ENCODE data around the gene GRIP1.

GRIP1 gene

DNA sequence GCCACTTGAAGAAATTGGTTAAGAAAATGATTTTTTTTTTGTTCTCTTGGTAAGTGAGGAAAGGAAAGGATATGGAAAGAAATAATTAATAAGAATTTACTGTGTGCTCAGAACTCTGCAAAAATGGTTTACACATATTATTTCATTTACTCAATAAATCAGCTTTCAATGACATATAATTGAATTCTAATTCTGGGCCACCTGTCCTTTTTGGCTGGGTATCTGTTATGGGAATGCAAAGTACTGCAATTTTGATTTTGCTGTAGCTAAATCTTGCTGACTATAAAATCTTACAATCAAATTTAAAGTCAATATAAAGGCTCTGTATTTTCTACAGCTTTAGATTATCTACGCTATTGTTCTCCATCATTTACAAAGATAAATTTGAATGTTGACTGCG lies 147.1 kb downstream of the GRIP1 start:
- no peak for DNase-seq (ENCODE audit: low read depth, low spot score)
- Histone ChIP-seq H3K9ac (ENCODE audit: insufficient read length, low read depth) (no peak overlapping the region), H3K4me1 (ENCODE audit: insufficient read depth, insufficient read length) (no peaks in the 10 kb centered on the region), H3K9me3 (ENCODE audit: insufficient read depth, low read length) (no peaks in the 10 kb centered on the region), H3K27me3 (ENCODE audit: insufficient read depth, insufficient read length) (no peaks in the 10 kb centered on the region), H3K4me3 (ENCODE audit: insufficient read length, low read depth) (no peak overlapping the region), H3K36me3 (ENCODE audit: insufficient read depth, insufficient read length, low read length) (no peaks in the 10 kb centered on the region)
- no peak for TF ChIP-seq YY1 (IDR thresholded peaks at IDR 0.05; ENCODE audit: insufficient read depth, insufficient read length)
- TF ChIP-seq ZNF274 (IDR thresholded peaks at IDR 0.05; ENCODE audit: low read depth, low read length): no peak
- TF ChIP-seq SUZ12 (IDR thresholded peaks at IDR 0.05; ENCODE audit: extremely low read depth, insufficient read depth, insufficient read length): no peak

DNA sequence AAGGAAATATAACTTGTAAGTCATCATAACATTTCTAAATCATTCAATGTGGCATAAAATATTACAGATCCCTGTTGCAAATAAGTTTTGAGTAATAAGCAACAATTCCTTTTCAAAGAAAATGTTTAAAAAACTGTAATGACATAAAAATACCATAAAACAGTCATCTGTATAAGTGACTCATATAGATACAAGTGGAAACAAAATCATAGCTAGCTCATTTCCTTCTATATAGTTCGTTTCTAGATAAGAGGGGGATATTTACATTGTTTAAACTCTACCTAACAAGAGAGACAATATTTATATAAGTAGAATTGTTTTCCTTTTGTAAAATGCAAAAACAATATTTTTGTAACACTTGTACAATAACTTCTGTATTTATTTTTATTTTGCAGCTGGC lies 148.9 kb downstream of the GRIP1 start:
- no peak for DNase-seq (ENCODE audit: low read depth, low spot score)
- H3K9me3 ChIP-seq (ENCODE audit: insufficient read depth, low read length): no peaks in the 10 kb centered on the region
- H3K4me1 ChIP-seq (ENCODE audit: insufficient read depth, insufficient read length): no peaks in the 10 kb centered on the region
- no peaks in the 10 kb centered on the region for H3K27me3 ChIP-seq (ENCODE audit: insufficient read depth, insufficient read length)
- H3K36me3 ChIP-seq (ENCODE audit: insufficient read depth, insufficient read length, low read length): no peaks in the 10 kb centered on the region
- no peak for TF ChIP-seq ZNF274 (IDR thresholded peaks at IDR 0.05; ENCODE audit: low read depth, low read length)
- TF ChIP-seq SUZ12 (IDR thresholded peaks at IDR 0.05; ENCODE audit: extremely low read depth, insufficient read depth, insufficient read length): no peak
- no peak for TF ChIP-seq YY1 (IDR thresholded peaks at IDR 0.05; ENCODE audit: insufficient read depth, insufficient read length)
- no peak overlapping the region for H3K9ac ChIP-seq (ENCODE audit: insufficient read length, low read depth)
- no peak overlapping the region for H3K4me3 ChIP-seq (ENCODE audit: insufficient read length, low read depth)

DNA sequence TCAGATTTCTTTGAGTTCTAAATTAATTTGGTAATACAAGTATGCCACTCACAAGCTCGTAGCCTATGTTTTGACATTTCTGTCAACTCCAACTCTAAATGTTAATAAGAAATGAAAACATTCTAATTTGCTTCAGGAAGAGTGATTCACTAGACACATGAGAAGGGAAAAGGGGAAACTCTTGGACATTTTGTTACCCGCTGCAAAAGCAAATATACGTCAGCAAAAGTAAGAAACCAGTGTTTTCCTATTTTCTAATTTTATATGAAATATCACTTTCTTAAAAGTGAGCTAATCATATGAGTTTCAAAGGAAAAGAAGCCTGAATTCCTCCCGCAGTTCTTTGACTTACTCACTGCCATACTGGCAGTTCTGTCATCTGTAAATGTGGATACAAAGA lies 162.3 kb downstream of the GRIP1 start:
- TF ChIP-seq ZNF274 (IDR thresholded peaks at IDR 0.05; ENCODE audit: low read depth, low read length) (no peak), YY1 (IDR thresholded peaks at IDR 0.05; ENCODE audit: insufficient read depth, insufficient read length) (no peak), SUZ12 (IDR thresholded peaks at IDR 0.05; ENCODE audit: extremely low read depth, insufficient read depth, insufficient read length) (no peak)
- H3K27me3 ChIP-seq (ENCODE audit: insufficient read depth, insufficient read length): no peaks in the 10 kb centered on the region
- no peaks in the 10 kb centered on the region for H3K4me1 ChIP-seq (ENCODE audit: insufficient read depth, insufficient read length)
- peaks cover 12% of the 10 kb centered on the region for H3K9me3 ChIP-seq (ENCODE audit: insufficient read depth, low read length)
- no peak overlapping the region for H3K9ac ChIP-seq (ENCODE audit: insufficient read length, low read depth)
- no peak overlapping the region for H3K4me3 ChIP-seq (ENCODE audit: insufficient read length, low read depth)
- no peaks in the 10 kb centered on the region for H3K36me3 ChIP-seq (ENCODE audit: insufficient read depth, insufficient read length, low read length)
- DNase-seq (ENCODE audit: low read depth, low spot score): no peak

DNA sequence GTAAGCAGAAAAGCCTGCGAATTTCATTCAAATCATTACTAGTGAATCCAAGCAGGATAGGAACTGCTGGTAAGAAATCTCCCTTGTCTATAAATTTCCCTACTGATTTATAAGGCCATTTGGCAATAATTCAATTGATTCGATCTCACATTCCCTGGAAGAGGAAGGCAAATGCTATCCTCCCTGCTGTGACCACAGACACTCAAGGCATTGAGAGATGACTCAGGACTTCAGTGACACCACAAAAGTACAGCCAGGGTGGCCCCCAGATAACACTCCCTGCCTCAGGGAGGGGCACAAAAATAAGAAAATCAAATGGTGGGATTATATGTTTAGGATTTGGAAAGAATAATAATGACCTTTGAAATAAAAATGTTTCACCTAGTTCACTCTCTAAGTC lies 162.7 kb downstream of the GRIP1 start:
- Histone ChIP-seq H3K9me3 (ENCODE audit: insufficient read depth, low read length) (peaks cover 8% of the 10 kb centered on the region), H3K36me3 (ENCODE audit: insufficient read depth, insufficient read length, low read length) (no peaks in the 10 kb centered on the region), H3K4me3 (ENCODE audit: insufficient read length, low read depth) (no peak overlapping the region), H3K9ac (ENCODE audit: insufficient read length, low read depth) (no peak overlapping the region), H3K4me1 (ENCODE audit: insufficient read depth, insufficient read length) (no peaks in the 10 kb centered on the region), H3K27me3 (ENCODE audit: insufficient read depth, insufficient read length) (no peaks in the 10 kb centered on the region)
- no peak for DNase-seq (ENCODE audit: low read depth, low spot score)
- TF ChIP-seq SUZ12 (IDR thresholded peaks at IDR 0.05; ENCODE audit: extremely low read depth, insufficient read depth, insufficient read length) (no peak), YY1 (IDR thresholded peaks at IDR 0.05; ENCODE audit: insufficient read depth, insufficient read length) (no peak), ZNF274 (IDR thresholded peaks at IDR 0.05; ENCODE audit: low read depth, low read length) (no peak)

DNA sequence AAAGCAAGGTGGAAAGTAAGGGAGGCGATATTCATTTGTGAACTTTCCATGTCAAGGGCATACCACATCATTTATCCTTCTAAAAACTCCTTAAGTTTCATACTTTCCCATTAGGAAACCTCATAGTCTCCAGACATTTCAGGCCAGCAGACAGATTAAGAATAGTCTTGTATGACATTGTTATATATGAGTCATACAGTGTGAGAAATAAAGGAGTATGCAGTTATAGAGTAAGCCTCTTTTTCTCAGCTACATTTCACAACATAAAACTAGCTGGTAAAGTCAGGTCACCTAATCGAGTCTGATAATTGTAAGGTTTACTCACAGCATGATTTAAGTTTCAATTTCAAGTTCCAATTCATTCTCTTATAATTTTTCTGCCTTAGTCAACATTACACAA lies 164.3 kb downstream of the GRIP1 start:
- TF ChIP-seq YY1 (IDR thresholded peaks at IDR 0.05; ENCODE audit: insufficient read depth, insufficient read length) (no peak), ZNF274 (IDR thresholded peaks at IDR 0.05; ENCODE audit: low read depth, low read length) (no peak), SUZ12 (IDR thresholded peaks at IDR 0.05; ENCODE audit: extremely low read depth, insufficient read depth, insufficient read length) (no peak)
- DNase-seq (ENCODE audit: low read depth, low spot score): no peak
- H3K27me3 ChIP-seq (ENCODE audit: insufficient read depth, insufficient read length): no peaks in the 10 kb centered on the region
- H3K9ac ChIP-seq (ENCODE audit: insufficient read length, low read depth): no peak overlapping the region
- H3K4me3 ChIP-seq (ENCODE audit: insufficient read length, low read depth): no peak overlapping the region
- H3K4me1 ChIP-seq (ENCODE audit: insufficient read depth, insufficient read length): no peaks in the 10 kb centered on the region
- H3K9me3 ChIP-seq (ENCODE audit: insufficient read depth, low read length): no peaks in the 10 kb centered on the region; the same call in 1 of the 2 replicates
- H3K36me3 ChIP-seq (ENCODE audit: insufficient read depth, insufficient read length, low read length): no peaks in the 10 kb centered on the region

DNA sequence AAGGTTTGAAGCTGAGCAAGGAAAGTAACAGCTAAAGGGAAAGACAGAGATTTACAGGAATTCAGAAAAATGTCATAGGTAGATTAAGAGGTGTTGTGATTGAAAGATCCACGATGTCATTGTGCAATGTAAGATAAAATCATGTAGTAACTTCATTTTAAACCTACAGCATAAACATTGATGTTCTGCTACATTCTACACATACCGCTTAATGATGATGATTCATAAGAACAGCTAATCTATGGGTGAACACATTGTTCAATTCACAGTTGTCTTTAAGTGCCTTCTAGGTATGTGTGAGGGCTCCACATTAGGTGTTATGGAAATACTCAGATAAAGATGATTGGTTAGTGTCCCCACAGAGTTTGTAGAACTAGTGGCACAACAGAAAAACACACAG lies 170.9 kb downstream of the GRIP1 start:
- DNase-seq (ENCODE audit: low read depth, low spot score): no peak
- Histone ChIP-seq H3K27me3 (ENCODE audit: insufficient read depth, insufficient read length) (no peaks in the 10 kb centered on the region), H3K36me3 (ENCODE audit: insufficient read depth, insufficient read length, low read length) (no peaks in the 10 kb centered on the region), H3K9ac (ENCODE audit: insufficient read length, low read depth) (no peak overlapping the region), H3K4me1 (ENCODE audit: insufficient read depth, insufficient read length) (no peaks in the 10 kb centered on the region), H3K9me3 (ENCODE audit: insufficient read depth, low read length) (peaks cover 7% of the 10 kb centered on the region), H3K4me3 (ENCODE audit: insufficient read length, low read depth) (no peak overlapping the region)
- TF ChIP-seq ZNF274 (IDR thresholded peaks at IDR 0.05; ENCODE audit: low read depth, low read length) (no peak), YY1 (IDR thresholded peaks at IDR 0.05; ENCODE audit: insufficient read depth, insufficient read length) (no peak), SUZ12 (IDR thresholded peaks at IDR 0.05; ENCODE audit: extremely low read depth, insufficient read depth, insufficient read length) (no peak)

DNA sequence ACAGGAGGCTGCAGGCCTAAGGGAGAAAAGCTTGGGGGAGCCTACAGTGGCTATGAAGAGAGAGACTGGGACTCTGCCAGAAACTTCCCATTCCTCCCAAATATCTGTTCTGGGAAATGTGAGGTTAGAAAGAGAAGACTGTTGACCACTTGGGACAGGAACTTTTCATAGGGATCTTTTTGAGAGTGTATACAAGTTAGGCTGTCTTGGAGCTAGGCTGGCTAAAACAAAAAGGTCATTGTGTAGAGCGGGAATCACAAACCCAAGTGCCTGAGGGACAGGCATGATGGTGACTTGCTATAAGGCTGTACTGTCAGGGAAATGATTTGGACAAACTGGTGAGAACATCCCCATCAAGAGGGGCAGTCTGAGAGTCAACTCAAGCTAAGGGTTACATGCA lies 175.1 kb downstream of the GRIP1 start:
- H3K9me3 ChIP-seq (ENCODE audit: insufficient read depth, low read length): peaks cover 7% of the 10 kb centered on the region
- no peak overlapping the region for H3K9ac ChIP-seq (ENCODE audit: insufficient read length, low read depth)
- H3K36me3 ChIP-seq (ENCODE audit: insufficient read depth, insufficient read length, low read length): no peaks in the 10 kb centered on the region
- no peak overlapping the region for H3K4me3 ChIP-seq (ENCODE audit: insufficient read length, low read depth)
- H3K4me1 ChIP-seq (ENCODE audit: insufficient read depth, insufficient read length): no peaks in the 10 kb centered on the region
- H3K27me3 ChIP-seq (ENCODE audit: insufficient read depth, insufficient read length): no peaks in the 10 kb centered on the region
- DNase-seq (ENCODE audit: low read depth, low spot score): no peak
- no peak for TF ChIP-seq SUZ12 (IDR thresholded peaks at IDR 0.05; ENCODE audit: extremely low read depth, insufficient read depth, insufficient read length)
- no peak for TF ChIP-seq YY1 (IDR thresholded peaks at IDR 0.05; ENCODE audit: insufficient read depth, insufficient read length)
- TF ChIP-seq ZNF274 (IDR thresholded peaks at IDR 0.05; ENCODE audit: low read depth, low read length): no peak

DNA sequence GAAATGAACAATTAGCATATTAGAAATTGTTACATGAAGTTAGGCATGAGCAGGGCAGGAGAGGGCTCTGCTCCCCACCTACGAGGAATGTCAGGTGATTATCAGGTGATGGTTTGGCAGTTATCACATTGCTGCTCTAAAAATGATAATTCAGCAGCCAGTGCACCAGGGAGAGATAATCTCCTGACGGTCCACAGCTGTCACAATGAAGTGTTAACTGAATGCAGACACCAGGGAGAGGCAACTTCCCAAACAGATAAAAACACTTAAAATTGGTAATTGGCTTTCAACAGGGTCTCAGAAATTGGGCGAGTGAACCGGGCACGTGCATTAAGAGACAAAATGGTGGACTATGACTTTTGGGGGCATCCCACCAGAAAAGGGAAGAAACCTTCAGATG lies 176.0 kb downstream of the GRIP1 start:
- TF ChIP-seq YY1 (IDR thresholded peaks at IDR 0.05; ENCODE audit: insufficient read depth, insufficient read length) (no peak), SUZ12 (IDR thresholded peaks at IDR 0.05; ENCODE audit: extremely low read depth, insufficient read depth, insufficient read length) (no peak), ZNF274 (IDR thresholded peaks at IDR 0.05; ENCODE audit: low read depth, low read length) (no peak)
- Histone ChIP-seq H3K4me1 (ENCODE audit: insufficient read depth, insufficient read length) (no peaks in the 10 kb centered on the region), H3K9me3 (ENCODE audit: insufficient read depth, low read length) (peaks cover 7% of the 10 kb centered on the region), H3K36me3 (ENCODE audit: insufficient read depth, insufficient read length, low read length) (no peaks in the 10 kb centered on the region), H3K27me3 (ENCODE audit: insufficient read depth, insufficient read length) (no peaks in the 10 kb centered on the region), H3K9ac (ENCODE audit: insufficient read length, low read depth) (no peak overlapping the region), H3K4me3 (ENCODE audit: insufficient read length, low read depth) (no peak overlapping the region)
- DNase-seq (ENCODE audit: low read depth, low spot score): no peak

Measured in NT2/D1 (cell line).